WERI-Rb-1 (cell line): Measurements from ENCODE around the gene GLB1L3.
"Not testable (repeated sequence)": the region's sequence is repeated elsewhere in the genome, so short reads cannot be mapped to it uniquely, and the experiment has no call there.

Experiments used
- DNase-seq: peaks from one replicate; pipeline ENCODE4 v3.0.0-alpha.2; 2020
- H3K27ac ChIP-seq: fragments of 250-450 bp; sonication (Bioruptor Pico); 2 replicates; pipeline ENCODE4 v1.5.1; 2020; ENCODE audit warnings: mild to moderate bottlenecking, moderate library complexity
- H3K27me3 ChIP-seq: fragments of 250-450 bp; sonication (Bioruptor Pico); 2 replicates; pipeline ENCODE4 v1.5.1; 2021; ENCODE audit warnings: mild to moderate bottlenecking, low read depth, moderate library complexity; ENCODE audit not compliant: insufficient read depth, severe bottlenecking
- H3K36me3 ChIP-seq: fragments of 250-450 bp; sonication (Bioruptor Pico); 2 replicates; pipeline ENCODE4 v1.5.1; 2020; ENCODE audit warnings: mild to moderate bottlenecking, moderate library complexity
- H3K4me3 ChIP-seq: 2 replicates; pipeline ENCODE4 v1.5.1; 2011; ENCODE audit warnings: low read depth, mild to moderate bottlenecking, control low read depth, low read length
- H3K9me3 ChIP-seq: fragments of 250-450 bp; sonication (Bioruptor Pico); 2 replicates; pipeline ENCODE4 v1.5.1; 2021; ENCODE audit warnings: mild to moderate bottlenecking, moderate library complexity; ENCODE audit not compliant: severe bottlenecking
- TF ChIP-seq, protein P1 (sequence below): IDR thresholded peaks from 2 replicates; pipeline ENCODE4 v1.5.1; 2011; ENCODE audit warnings: low read depth, mild to moderate bottlenecking, control low read depth, inconsistent platforms, low read length

Gene GLB1L3

DNA sequence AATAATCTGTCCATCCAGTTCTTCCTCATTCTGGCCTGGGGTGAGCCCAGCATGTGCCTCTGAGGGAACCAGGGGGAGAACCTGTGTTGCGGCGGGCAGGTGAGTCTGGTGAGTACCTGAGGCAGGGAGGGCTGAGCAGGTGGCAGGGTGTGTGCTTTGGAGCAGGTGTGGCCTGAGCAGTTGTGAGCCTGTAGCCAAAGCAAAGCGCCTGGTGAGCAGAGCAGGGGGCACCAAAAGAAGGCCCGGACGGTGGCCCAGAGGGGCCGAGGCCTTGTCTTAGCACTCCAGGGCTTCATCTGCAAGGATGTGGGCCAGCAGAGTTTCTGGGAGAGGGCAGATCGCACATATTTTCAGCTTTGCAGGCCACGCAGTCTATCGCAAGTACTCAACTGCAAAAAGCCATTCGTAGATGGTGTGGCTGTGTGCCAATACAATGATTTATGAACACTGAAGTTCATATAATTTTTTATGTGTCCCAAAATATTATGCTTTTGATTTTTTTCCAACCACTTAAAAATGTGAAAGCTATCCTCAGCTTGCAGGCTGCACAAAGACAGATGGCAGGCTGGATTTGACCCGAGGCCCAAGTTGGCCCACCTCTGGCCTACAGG lies 64.3 kb downstream of the GLB1L3 start:
- TF ChIP-seq, protein P1, sequence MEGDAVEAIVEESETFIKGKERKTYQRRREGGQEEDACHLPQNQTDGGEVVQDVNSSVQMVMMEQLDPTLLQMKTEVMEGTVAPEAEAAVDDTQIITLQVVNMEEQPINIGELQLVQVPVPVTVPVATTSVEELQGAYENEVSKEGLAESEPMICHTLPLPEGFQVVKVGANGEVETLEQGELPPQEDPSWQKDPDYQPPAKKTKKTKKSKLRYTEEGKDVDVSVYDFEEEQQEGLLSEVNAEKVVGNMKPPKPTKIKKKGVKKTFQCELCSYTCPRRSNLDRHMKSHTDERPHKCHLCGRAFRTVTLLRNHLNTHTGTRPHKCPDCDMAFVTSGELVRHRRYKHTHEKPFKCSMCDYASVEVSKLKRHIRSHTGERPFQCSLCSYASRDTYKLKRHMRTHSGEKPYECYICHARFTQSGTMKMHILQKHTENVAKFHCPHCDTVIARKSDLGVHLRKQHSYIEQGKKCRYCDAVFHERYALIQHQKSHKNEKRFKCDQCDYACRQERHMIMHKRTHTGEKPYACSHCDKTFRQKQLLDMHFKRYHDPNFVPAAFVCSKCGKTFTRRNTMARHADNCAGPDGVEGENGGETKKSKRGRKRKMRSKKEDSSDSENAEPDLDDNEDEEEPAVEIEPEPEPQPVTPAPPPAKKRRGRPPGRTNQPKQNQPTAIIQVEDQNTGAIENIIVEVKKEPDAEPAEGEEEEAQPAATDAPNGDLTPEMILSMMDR, result no peak
- Histone ChIP-seq H3K36me3 (peaks cover 10% of the 10 kb centered on the region; the same call in 1 of the 2 replicates), H3K9me3 (no peaks in the 10 kb centered on the region), H3K4me3 (no peak overlapping the region), H3K27ac (no peak overlapping the region), H3K27me3 (no peaks in the 10 kb centered on the region)
- DNase-seq, result no peak

DNA sequence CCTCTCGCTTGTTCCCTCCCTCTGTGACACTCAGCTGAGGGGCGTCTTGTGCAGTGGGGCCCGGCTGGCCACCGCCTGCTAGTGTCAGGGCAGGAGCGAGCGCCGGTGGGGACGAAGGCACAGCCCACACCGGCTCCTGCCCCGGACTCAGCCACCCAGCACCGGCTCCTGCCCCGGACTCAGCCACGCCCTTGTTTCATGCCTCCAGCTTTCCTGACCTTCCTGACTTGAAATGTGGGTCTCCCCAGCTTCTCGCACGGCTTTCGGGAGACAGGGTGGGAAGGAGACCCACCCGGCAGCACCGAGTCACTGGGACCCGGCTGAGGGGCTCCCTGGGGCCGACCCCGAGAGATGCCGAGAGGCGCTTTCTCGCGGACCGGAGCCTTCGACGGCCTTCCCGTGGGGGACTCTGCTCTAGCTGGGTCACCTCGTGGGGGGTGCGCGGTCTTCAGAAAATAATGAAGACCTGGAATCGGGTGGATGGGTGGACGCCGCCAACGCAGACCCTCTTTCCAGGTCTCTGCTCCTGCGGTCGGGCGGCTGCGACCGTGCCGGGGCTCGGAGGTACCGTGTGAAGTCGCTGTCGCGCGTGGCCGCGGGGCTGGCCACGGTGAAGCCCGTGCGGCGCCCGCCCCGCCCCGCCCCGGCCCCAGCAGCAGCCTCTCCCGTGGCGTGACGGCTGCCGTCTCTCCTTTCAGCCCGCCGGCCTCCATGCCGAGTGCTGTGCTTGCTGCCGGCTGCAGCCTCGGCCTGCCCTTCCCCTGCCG lies 65.8 kb downstream of the GLB1L3 start:
- TF ChIP-seq, protein P1, result no peak
- Histone ChIP-seq H3K4me3 (no peak overlapping the region), H3K27ac (no peak overlapping the region), H3K36me3 (peaks cover 8% of the 10 kb centered on the region; the same call in 1 of the 2 replicates), H3K9me3 (no peaks in the 10 kb centered on the region), H3K27me3 (no peaks in the 10 kb centered on the region)
- no peak for DNase-seq

DNA sequence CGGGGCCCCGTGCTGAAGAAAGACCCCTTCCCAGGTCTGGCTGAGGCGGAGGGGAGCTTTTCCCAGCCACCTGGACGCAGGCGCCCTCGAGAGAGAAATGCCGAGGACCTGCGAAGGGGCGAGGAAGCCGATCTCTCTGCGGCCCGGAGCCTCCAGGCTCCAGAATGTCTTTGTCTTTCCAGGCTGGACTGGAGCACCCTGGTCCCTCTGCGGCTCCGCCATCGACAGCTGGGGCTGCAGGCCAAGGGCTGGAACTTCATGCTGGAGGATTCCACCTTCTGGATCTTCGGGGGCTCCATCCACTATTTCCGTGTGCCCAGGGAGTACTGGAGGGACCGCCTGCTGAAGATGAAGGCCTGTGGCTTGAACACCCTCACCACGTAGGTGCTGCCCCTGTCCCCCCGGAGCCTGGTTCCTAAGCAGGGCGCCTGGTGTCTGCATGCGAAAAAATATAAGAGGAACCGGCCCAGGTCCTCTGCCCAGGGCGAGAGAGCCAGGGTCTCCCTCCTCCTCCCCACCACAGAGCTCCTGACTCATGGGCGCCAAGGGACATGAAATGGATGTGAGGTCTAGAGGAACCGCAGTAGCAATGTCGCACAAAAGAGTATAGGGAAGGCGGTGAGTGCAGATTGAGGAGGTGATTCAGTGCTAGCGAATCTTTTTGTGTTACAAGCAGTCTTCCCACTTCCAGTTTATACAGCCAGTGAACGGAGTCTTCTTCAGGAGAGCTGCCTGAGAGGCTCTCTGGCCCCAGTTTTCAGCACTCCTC lies 66.6 kb downstream of the GLB1L3 start:
- TF ChIP-seq, protein P1, result no peak
- no peak for DNase-seq
- Histone ChIP-seq H3K36me3 (peaks cover 9% of the 10 kb centered on the region; the same call in 1 of the 2 replicates), H3K27me3 (no peaks in the 10 kb centered on the region), H3K4me3 (no peak overlapping the region), H3K27ac (no peak overlapping the region), H3K9me3 (no peaks in the 10 kb centered on the region)

DNA sequence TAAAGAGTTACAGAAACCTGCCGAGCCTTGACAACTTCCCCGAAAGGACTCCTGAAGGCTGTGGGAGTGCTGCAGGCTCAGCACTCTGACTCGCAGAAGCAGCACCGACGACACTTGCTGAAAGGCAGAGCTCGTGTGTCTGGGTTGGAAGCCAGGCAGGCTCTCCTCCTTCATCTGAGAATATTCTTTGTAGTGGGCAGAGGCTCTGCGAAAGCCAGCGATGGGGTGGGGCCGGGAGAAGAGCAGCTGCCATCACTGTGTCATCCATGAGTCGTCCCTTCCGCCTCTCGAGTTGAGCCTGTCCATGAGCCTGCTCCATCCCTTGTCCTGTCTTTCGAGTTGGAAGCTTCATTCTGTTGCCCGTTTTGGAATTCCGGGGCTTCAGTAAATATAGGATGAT lies 67.5 kb downstream of the GLB1L3 start:
- H3K4me3 ChIP-seq, result no peak overlapping the region
- H3K27ac ChIP-seq, result no peak overlapping the region
- H3K9me3 ChIP-seq, result no peaks in the 10 kb centered on the region
- H3K27me3 ChIP-seq, result no peaks in the 10 kb centered on the region
- no peak for DNase-seq
- TF ChIP-seq, protein P1, result no peak
- H3K36me3 ChIP-seq, result peaks cover 7% of the 10 kb centered on the region

DNA sequence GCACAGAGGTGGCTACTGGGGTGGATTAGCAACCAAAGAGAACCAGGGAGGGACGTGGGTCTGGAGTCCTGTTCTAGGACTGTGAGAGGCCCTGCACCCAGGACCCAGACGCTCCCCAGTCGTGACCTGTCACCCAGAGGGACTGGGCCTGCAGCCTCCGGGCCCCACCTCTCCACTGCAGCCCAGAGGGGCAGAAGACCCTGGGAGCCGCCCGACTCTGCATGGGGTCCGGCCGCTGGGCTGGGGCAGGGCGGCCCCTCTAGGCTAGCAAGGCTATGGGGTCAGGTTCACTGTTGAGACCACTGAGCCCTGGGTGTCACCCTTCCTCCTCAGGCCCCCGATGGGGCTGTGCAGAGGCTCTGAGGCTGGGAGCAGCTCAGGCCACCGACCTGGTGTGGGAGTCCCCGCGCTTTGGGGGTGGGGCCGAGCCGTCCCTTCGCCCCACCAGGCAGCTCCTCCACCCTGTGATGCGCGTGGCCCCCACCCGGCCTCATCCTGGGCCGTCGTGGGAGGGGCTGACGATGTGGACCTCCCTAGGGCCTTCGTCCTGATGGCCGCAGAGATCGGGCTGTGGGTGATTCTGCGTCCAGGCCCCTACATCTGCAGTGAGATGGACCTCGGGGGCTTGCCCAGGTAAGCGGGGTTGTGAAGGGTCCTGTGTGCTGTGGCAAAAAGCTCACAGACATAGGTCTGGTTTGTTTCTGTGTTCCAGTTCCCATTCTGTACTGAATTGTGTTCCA lies 68.5 kb downstream of the GLB1L3 start:
- H3K9me3 ChIP-seq, H3K4me3 ChIP-seq, DNase-seq, H3K27ac ChIP-seq, H3K27me3 ChIP-seq: not testable (repeated sequence)
- peaks cover 11% of the 10 kb centered on the region for H3K36me3 ChIP-seq

DNA sequence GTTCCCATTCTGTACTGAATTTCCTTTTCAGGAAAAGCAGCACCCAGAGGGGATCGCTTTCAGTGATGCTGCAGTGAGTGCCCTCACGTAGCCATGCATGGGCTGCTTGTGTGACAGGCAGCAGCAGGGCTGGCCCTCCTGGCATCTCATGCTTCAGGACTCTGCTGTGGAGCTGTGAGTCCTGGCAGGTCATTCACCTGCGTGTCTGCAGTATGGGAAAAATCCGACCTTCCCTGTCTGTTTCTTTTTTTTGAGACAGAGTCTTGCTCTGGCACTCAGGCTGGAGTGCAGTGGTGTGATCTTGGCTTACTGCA lies 69.0 kb downstream of the GLB1L3 start:
- no peak overlapping the region for H3K27ac ChIP-seq

More for the DNA sequence above, 69.0 kb downstream of the GLB1L3 start:
- Histone ChIP-seq H3K9me3 (no peaks in the 10 kb centered on the region), H3K27me3 (no peaks in the 10 kb centered on the region), H3K36me3 (peaks cover 11% of the 10 kb centered on the region), H3K4me3 (no peak overlapping the region)
- DNase-seq, result no peak
- TF ChIP-seq, protein P1, result no peak
